CD4-positive, alpha-beta memory T cell (primary cell): ENCODE results near the gene TMTC4. TPM values are rescaled to one million over a fixed set of nuclear protein-coding genes. Genes with fewer than 3 reads are reported as not detected.

Experiments
- CTCF ChIA-PET: fragments of 350-600 bp; sonication (Branson Sonifier 250); formaldehyde crosslinking; loops from one replicate; lab custom pipeline; 2021; ENCODE audit warnings: inconsistent platforms; ENCODE audit not compliant: partially characterized antibody; lab: Charles Lee
- POLR2A ChIA-PET: fragments of 350-600 bp; sonication (Branson Sonifier 250); formaldehyde crosslinking; loops from one replicate; lab custom pipeline; 2021; ENCODE audit not compliant: partially characterized antibody; lab: Charles Lee
- DNase-seq, 5 donors: peaks; one replicate each; pipeline versions ENCODE4 v3.0.0 to v3.0.0-alpha.2; 2020 to 2022; ENCODE audit warnings: mixed read lengths in 1 of 5
- H3K27ac ChIP-seq: one replicate; pipeline ENCODE4 v1.7.0; 2013; ENCODE audit warnings: low read depth, low read length
- H3K27me3 ChIP-seq: 2 replicates; pipeline ENCODE4 v1.7.0; 2013; ENCODE audit warnings: mild to moderate bottlenecking, low read length, moderate library complexity; ENCODE audit not compliant: insufficient read depth
- H3K36me3 ChIP-seq: 2 replicates; pipeline ENCODE4 v1.7.0; 2013; ENCODE audit warnings: mild to moderate bottlenecking, low read length, moderate library complexity; ENCODE audit not compliant: insufficient read depth
- H3K4me1 ChIP-seq: 2 replicates; pipeline ENCODE4 v1.7.0; 2013; ENCODE audit warnings: mild to moderate bottlenecking, low read length, moderate library complexity; ENCODE audit not compliant: insufficient read depth
- H3K4me3 ChIP-seq, 2 donors: one replicate each; pipeline ENCODE4 v1.7.0; 2013; ENCODE audit warnings: low read length in 2 of 2, mild to moderate bottlenecking in 1 of 2
- H3K9me3 ChIP-seq, 2 donors: one replicate each; pipeline ENCODE4 v1.7.0; 2013; ENCODE audit warnings: low read length in 2 of 2, control low read depth in 1 of 2; ENCODE audit not compliant: control insufficient read depth in 1 of 2
- H3K27ac Mint-ChIP-seq, 7 donors: one replicate each; pipeline ENCODE4 v1.8.0; 2020 to 2021; ENCODE audit warnings: mixed read lengths in 7 of 7, mild to moderate bottlenecking in 6 of 7, inconsistent platforms in 3 of 7, moderate library complexity in 3 of 7
- H3K27me3 Mint-ChIP-seq, 2 donors: one replicate each; pipeline ENCODE4 v1.8.0; 2020 to 2021; ENCODE audit warnings: mixed read lengths in 2 of 2
- H3K36me3 Mint-ChIP-seq, 2 donors: one replicate each; pipeline ENCODE4 v1.8.0; 2020 to 2021; ENCODE audit warnings: mixed read lengths in 2 of 2, inconsistent platforms in 1 of 2, mild to moderate bottlenecking in 1 of 2
- H3K4me1 Mint-ChIP-seq, 4 donors: one replicate each; pipeline ENCODE4 v1.8.0; 2020 to 2021; ENCODE audit warnings: mixed read lengths in 4 of 4, mild to moderate bottlenecking in 1 of 4
- H3K4me3 Mint-ChIP-seq, 8 donors: one replicate each; pipeline ENCODE4 v1.8.0; 2020 to 2021; ENCODE audit warnings: mixed read lengths in 8 of 8, mild to moderate bottlenecking in 7 of 8, moderate library complexity in 6 of 8, inconsistent platforms in 3 of 8
- H3K9me3 Mint-ChIP-seq, 8 donors: one replicate each; pipeline ENCODE4 v1.8.0; 2020 to 2021; ENCODE audit warnings: mixed read lengths in 8 of 8, mild to moderate bottlenecking in 5 of 8, inconsistent platforms in 3 of 8, moderate library complexity in 1 of 8
- intact Hi-C: fragments of 100-400 bp; cut with micrococcal nuclease; formaldehyde crosslinking; loops from one replicate; pipeline ENCODE4 v1.15.1; 2023
- polyA plus RNA-seq, 2 donors: library from polyadenylated mRNA; unstranded; fragments of 300-500 nt; fragmentation: Illumina TruSeq; gene quantifications; one replicate each; pipeline ENCODE4 v1.2.3, GENCODE V29; 2021
- total RNA-seq, 2 experiments: library from RNA; stranded (reverse); gene quantifications; one replicate each; pipeline ENCODE4 v1.2.3, GENCODE V29; 2021

Gene TMTC4
- total and polyA plus RNA-seq, 4 experiments from 2014 or later: 2.8 to 27.7 (median 15.1) TPM

- POLR2A ChIA-PET: no interaction called here
- DNase-seq: no peak
- Mint-ChIP-seq H3K27ac (peak overlapping the region in 1 of 7 donors; percentile 32), H3K27me3 (no peaks in the 10 kb centered on the region), H3K36me3 (peaks cover 13 to 26% of the 10 kb centered on the region in 2 donors), H3K4me3 (no peak overlapping the region), H3K9me3 (no peaks in the 10 kb centered on the region), H3K4me1 (no peaks in the 10 kb centered on the region)
- Histone ChIP-seq H3K4me3 (no peak overlapping the region), H3K27ac (no peak overlapping the region), H3K4me1 (no peaks in the 10 kb centered on the region), H3K36me3 (no peaks in the 10 kb centered on the region), H3K27me3 (no peaks in the 10 kb centered on the region), H3K9me3 (no peaks in the 10 kb centered on the region)
- intact Hi-C loops: no loop called here
- CTCF ChIA-PET: interaction anchor here (1.3 kb wide), 1 partner anchor 13 kb away, joined by 3 read pairs; no protein-coding TSS in a partner anchor
Observed at GRCh38 chr13:100602493-100603111, 72.0 kb downstream of the TMTC4 start.

GRCh38 chr13:100601716-100602115 lies 72.9 kb downstream of the TMTC4 start:
- POLR2A ChIA-PET: no interaction called here
- CTCF ChIA-PET: interaction anchor here (0.8 kb wide), 1 partner anchor 9 kb away, joined by 3 read pairs; no protein-coding TSS in a partner anchor
- no peaks in the 10 kb centered on the region for H3K36me3 ChIP-seq
- H3K27me3 ChIP-seq: no peaks in the 10 kb centered on the region
- H3K4me3 Mint-ChIP-seq: no peak overlapping the region
- H3K4me1 Mint-ChIP-seq: no peaks in the 10 kb centered on the region
- H3K27me3 Mint-ChIP-seq: no peaks in the 10 kb centered on the region
- no peak overlapping the region for H3K27ac Mint-ChIP-seq
- no peak for DNase-seq
- intact Hi-C loops: no loop called here
- no peak overlapping the region for H3K4me3 ChIP-seq
- H3K4me1 ChIP-seq: no peaks in the 10 kb centered on the region
- peaks cover 0 to 1% (median 0%) of the 10 kb centered on the region in 8 donors for H3K9me3 Mint-ChIP-seq
- no peaks in the 10 kb centered on the region for H3K9me3 ChIP-seq
- H3K27ac ChIP-seq: no peak overlapping the region
- H3K36me3 Mint-ChIP-seq: peaks cover 13 to 23% of the 10 kb centered on the region in 2 donors

GRCh38 chr13:100600915-100601314 lies 73.7 kb downstream of the TMTC4 start:
- no peak overlapping the region for H3K4me3 Mint-ChIP-seq
- Histone ChIP-seq H3K4me3 (no peak overlapping the region), H3K36me3 (no peaks in the 10 kb centered on the region), H3K4me1 (no peaks in the 10 kb centered on the region), H3K27me3 (no peaks in the 10 kb centered on the region), H3K9me3 (no peaks in the 10 kb centered on the region), H3K27ac (no peak overlapping the region)
- intact Hi-C loops: no loop called here
- H3K27me3 Mint-ChIP-seq: no peaks in the 10 kb centered on the region
- peak overlapping the region in 1 of 7 donors; percentile 11 for H3K27ac Mint-ChIP-seq
- no peaks in the 10 kb centered on the region for H3K4me1 Mint-ChIP-seq
- H3K36me3 Mint-ChIP-seq: peaks cover 10 to 22% of the 10 kb centered on the region in 2 donors
- no peak for DNase-seq
- peaks cover 0 to 3% (median 0%) of the 10 kb centered on the region in 8 donors for H3K9me3 Mint-ChIP-seq
- POLR2A ChIA-PET: no interaction called here
- CTCF ChIA-PET: no interaction called here

DNA sequence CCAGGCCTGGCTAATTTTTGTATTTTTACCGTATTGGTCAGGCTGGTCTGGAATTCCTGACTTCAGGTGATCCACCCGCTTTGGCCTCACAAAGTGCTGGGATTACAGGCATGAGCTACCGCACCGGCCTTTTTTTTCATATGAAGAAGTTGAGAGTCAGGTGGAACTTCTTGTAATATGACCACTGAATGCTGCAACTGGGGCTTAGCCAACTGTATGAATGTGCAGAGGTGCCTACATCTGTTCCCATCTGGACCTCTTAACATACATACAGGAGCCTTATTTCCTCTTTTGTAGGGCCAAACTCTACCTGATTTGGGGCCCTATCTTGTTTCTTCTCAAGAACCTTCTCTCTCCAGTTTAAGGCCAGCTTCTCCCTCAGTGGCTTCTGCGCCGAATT lies 74.1 kb downstream of the TMTC4 start:
- Histone ChIP-seq H3K36me3 (no peaks in the 10 kb centered on the region), H3K4me3 (no peak overlapping the region), H3K27ac (no peak overlapping the region), H3K27me3 (no peaks in the 10 kb centered on the region), H3K9me3 (no peaks in the 10 kb centered on the region), H3K4me1 (no peaks in the 10 kb centered on the region)
- Mint-ChIP-seq H3K36me3 (peaks cover 8 to 17% of the 10 kb centered on the region in 2 donors), H3K4me3 (no peak overlapping the region), H3K27ac (no peak overlapping the region), H3K9me3 (peaks cover 0 to 3% (median 0%) of the 10 kb centered on the region in 8 donors), H3K4me1 (no peaks in the 10 kb centered on the region), H3K27me3 (no peaks in the 10 kb centered on the region)
- DNase-seq: no peak
- ChIA-PET POLR2A (no interaction called here), CTCF (no interaction called here)
- intact Hi-C loops: no loop called here

DNA sequence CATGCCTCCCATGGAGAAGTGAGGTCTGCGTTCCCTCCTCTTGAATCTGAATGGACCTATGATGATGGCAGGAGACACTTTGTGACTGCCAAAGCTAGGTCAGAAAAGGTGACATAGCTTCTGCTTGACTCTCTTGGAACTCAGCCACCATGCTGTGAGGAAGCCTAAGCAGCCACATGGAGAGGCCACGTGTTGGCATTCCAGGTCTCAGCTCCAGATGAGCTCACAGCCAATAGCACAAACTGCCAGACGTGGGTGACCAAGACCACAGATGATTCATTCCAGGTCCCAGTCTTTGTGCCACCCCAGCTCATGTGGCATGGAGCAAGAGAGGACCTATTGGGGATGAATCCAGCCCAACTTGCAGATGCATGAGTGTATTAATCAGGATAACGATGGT lies 77.3 kb downstream of the TMTC4 start:
- POLR2A ChIA-PET: no interaction called here
- H3K27me3 Mint-ChIP-seq: no peaks in the 10 kb centered on the region
- no peaks in the 10 kb centered on the region for H3K4me1 Mint-ChIP-seq
- no peaks in the 10 kb centered on the region for H3K36me3 Mint-ChIP-seq
- intact Hi-C loops: no loop called here
- H3K27ac ChIP-seq: no peak overlapping the region
- CTCF ChIA-PET: interaction anchor here (0.9 kb wide), 1 partner anchor 24 kb away, joined by 3 read pairs; no protein-coding TSS in a partner anchor
- no peaks in the 10 kb centered on the region for H3K36me3 ChIP-seq
- H3K4me3 ChIP-seq: no peak overlapping the region
- no peak for DNase-seq
- H3K9me3 Mint-ChIP-seq: peaks cover 0 to 3% (median 0%) of the 10 kb centered on the region in 8 donors
- no peaks in the 10 kb centered on the region for H3K4me1 ChIP-seq
- no peak overlapping the region for H3K27ac Mint-ChIP-seq
- no peak overlapping the region for H3K4me3 Mint-ChIP-seq
- H3K27me3 ChIP-seq: no peaks in the 10 kb centered on the region
- H3K9me3 ChIP-seq: no peaks in the 10 kb centered on the region

DNA sequence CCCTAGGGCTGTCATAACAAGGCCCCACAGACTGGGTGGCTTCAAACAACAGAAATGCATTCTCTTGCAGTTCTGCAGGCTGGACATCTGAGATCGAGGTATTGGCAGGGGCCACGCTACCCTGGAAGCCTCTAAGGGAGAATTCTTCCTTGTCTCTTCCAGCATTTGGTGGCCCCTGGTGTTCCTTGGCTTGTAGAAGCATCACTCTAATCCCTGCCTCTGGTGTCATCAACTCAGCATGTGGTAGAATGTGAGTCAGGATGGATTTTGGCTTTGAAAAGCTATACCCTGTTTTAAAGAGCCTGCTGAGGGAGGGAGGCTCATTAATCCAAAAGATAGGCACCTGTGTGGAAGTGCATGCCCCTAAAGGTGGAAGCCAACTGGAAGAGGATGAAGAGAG lies 78.1 kb downstream of the TMTC4 start:
- H3K27ac Mint-ChIP-seq: no peak overlapping the region
- Histone ChIP-seq H3K4me3 (no peak overlapping the region), H3K27ac (no peak overlapping the region), H3K9me3 (no peaks in the 10 kb centered on the region), H3K4me1 (no peaks in the 10 kb centered on the region), H3K27me3 (no peaks in the 10 kb centered on the region), H3K36me3 (no peaks in the 10 kb centered on the region)
- DNase-seq: no peak
- no peak overlapping the region for H3K4me3 Mint-ChIP-seq
- no peaks in the 10 kb centered on the region for H3K36me3 Mint-ChIP-seq
- peaks cover 0 to 3% (median 0%) of the 10 kb centered on the region in 8 donors for H3K9me3 Mint-ChIP-seq
- no peaks in the 10 kb centered on the region for H3K4me1 Mint-ChIP-seq
- ChIA-PET POLR2A (no interaction called here), CTCF (no interaction called here)
- intact Hi-C loops: no loop called here
- no peaks in the 10 kb centered on the region for H3K27me3 Mint-ChIP-seq

GRCh38 chr13:100594731-100595130 lies 79.9 kb downstream of the TMTC4 start:
- Mint-ChIP-seq H3K27me3 (no peaks in the 10 kb centered on the region), H3K4me1 (no peaks in the 10 kb centered on the region), H3K9me3 (peaks cover 0 to 3% (median 0%) of the 10 kb centered on the region in 8 donors), H3K36me3 (no peaks in the 10 kb centered on the region), H3K4me3 (no peak overlapping the region), H3K27ac (peak overlapping the region in 1 of 7 donors; percentile 79)
- Histone ChIP-seq H3K9me3 (no peaks in the 10 kb centered on the region), H3K36me3 (no peaks in the 10 kb centered on the region), H3K4me3 (no peak overlapping the region), H3K4me1 (no peaks in the 10 kb centered on the region), H3K27ac (no peak overlapping the region), H3K27me3 (no peaks in the 10 kb centered on the region)
- DNase-seq: no peak
- intact Hi-C loops: no loop called here
- CTCF ChIA-PET: interaction anchor here (1.0 to 1.6 kb wide), 2 partner anchors 13 to 22 kb away, joined by 3 to 7 read pairs; no protein-coding TSS in a partner anchor
- POLR2A ChIA-PET: no interaction called here
